ENCODE results near the gene PNPLA6. TPM values are rescaled to one million over a fixed set of nuclear protein-coding genes. Genes with fewer than 3 reads are reported as not detected.

The PNPLA6 gene
- total and polyA plus RNA-seq, 9 of the 15 experiments (the other 6 are each of a cell fraction or from before 2014, with no cell fraction given), result 0.07 to 30.2 (median 8.3) TPM

GRCh38 chr19:7494416-7495098 is 41.0 kb upstream of the PNPLA6 start (continued):
- TF ChIP-seq PHTF2 (CRISPR knock-in tag; IDR thresholded peaks at IDR 0.05) (no peak), KLF6 (CRISPR knock-in tag; IDR thresholded peaks at IDR 0.05; ENCODE audit: borderline replicate concordance) (no peak), ATF6 (CRISPR knock-in tag; IDR thresholded peaks at IDR 0.05) (no peak), ETS1 (conservative IDR thresholded peaks at IDR 0.05; ENCODE audit: control insufficient read depth, low read depth, low read length) (no peak), EGR1 (conservative IDR thresholded peaks at IDR 0.05) (no peak), ZBTB49 (CRISPR knock-in tag; IDR thresholded peaks at IDR 0.05; ENCODE audit: borderline replicate concordance) (no peak), ZBED1 (IDR thresholded peaks at IDR 0.05) (no peak), SREBF2 (CRISPR knock-in tag; IDR thresholded peaks at IDR 0.05) (no peak), HDAC3 (IDR thresholded peaks at IDR 0.05; ENCODE audit: borderline replicate concordance, partially characterized antibody) (no peak), EHMT2 (IDR thresholded peaks at IDR 0.05) (peak; percentile 79), ETV5 (CRISPR knock-in tag; IDR thresholded peaks at IDR 0.05; ENCODE audit: low read depth) (peak; percentile 37; the same call in 1 of the 2 replicates), CBX5 (IDR thresholded peaks at IDR 0.05; ENCODE audit: borderline replicate concordance, low read depth) (no peak), L3MBTL2 (IDR thresholded peaks at IDR 0.05) (peak; percentile 83), ZNF347 (CRISPR knock-in tag; IDR thresholded peaks at IDR 0.05; ENCODE audit: low read depth) (no peak), NBN (IDR thresholded peaks at IDR 0.05; ENCODE audit: low read depth) (0 out of 2 replicates have a peak, but pooled peaks have one; percentile 35), TFAP4 (CRISPR knock-in tag; IDR thresholded peaks at IDR 0.05; ENCODE audit: borderline replicate concordance) (peak; percentile 94), ETS2 (tag; IDR thresholded peaks at IDR 0.05; ENCODE audit: borderline replicate concordance, poor library complexity, severe bottlenecking) (no peak), ZC3H4 (CRISPR knock-in tag; IDR thresholded peaks at IDR 0.05; ENCODE audit: borderline replicate concordance) (no peak), CAMTA2 (CRISPR knock-in tag; conservative IDR thresholded peaks at IDR 0.05) (no peak), ZNF449 (CRISPR knock-in tag; IDR thresholded peaks at IDR 0.05) (no peak), MCM3 (IDR thresholded peaks at IDR 0.05) (no peak)
